ENCODE results near the gene SLC5A9. TPM values are rescaled to one million over a fixed set of nuclear protein-coding genes. Genes with fewer than 3 reads are reported as not detected.

SLC5A9 gene
- polyA plus RNA-seq, 1 donor (not counting 4 experiments of a cell fraction or from before 2014, with no cell fraction given): not detected

- no peak overlapping the region for H3K4me3 ChIP-seq (ENCODE audit: control insufficient read depth in 2 of 3, extremely low read depth in 1 of 3, insufficient read depth in 2 of 3, low read depth in 1 of 3, low read length in 3 of 3)
- no peaks in the 10 kb centered on the region for H3K36me3 ChIP-seq (ENCODE audit: control insufficient read depth in 2 of 2, extremely low read depth in 1 of 2, insufficient read depth in 2 of 2, low read length in 2 of 2)
- no peaks in the 10 kb centered on the region for H3K9me3 ChIP-seq (ENCODE audit: control insufficient read depth, low read depth, low read length)
- H3K4me1 ChIP-seq (ENCODE audit: control insufficient read depth, extremely low read depth, insufficient read depth, low read length): peaks cover 21% of the 10 kb centered on the region
- no peaks in the 10 kb centered on the region for H3K9me1 ChIP-seq (ENCODE audit: control insufficient read depth, extremely low read depth, insufficient read depth, low read length)
- no peak for FAIRE-seq
- H3K79me2 ChIP-seq (ENCODE audit: control insufficient read depth, insufficient read depth, low read length): no peaks in the 10 kb centered on the region
- no peaks in the 10 kb centered on the region for H4K20me1 ChIP-seq (ENCODE audit: control insufficient read depth, extremely low read depth, insufficient read depth, low read length)
- TF ChIP-seq, protein P1, sequence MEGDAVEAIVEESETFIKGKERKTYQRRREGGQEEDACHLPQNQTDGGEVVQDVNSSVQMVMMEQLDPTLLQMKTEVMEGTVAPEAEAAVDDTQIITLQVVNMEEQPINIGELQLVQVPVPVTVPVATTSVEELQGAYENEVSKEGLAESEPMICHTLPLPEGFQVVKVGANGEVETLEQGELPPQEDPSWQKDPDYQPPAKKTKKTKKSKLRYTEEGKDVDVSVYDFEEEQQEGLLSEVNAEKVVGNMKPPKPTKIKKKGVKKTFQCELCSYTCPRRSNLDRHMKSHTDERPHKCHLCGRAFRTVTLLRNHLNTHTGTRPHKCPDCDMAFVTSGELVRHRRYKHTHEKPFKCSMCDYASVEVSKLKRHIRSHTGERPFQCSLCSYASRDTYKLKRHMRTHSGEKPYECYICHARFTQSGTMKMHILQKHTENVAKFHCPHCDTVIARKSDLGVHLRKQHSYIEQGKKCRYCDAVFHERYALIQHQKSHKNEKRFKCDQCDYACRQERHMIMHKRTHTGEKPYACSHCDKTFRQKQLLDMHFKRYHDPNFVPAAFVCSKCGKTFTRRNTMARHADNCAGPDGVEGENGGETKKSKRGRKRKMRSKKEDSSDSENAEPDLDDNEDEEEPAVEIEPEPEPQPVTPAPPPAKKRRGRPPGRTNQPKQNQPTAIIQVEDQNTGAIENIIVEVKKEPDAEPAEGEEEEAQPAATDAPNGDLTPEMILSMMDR (optimal IDR thresholded peaks at IDR 0.05 in 1 of 3, IDR thresholded peaks at IDR 0.05 in 1 of 3, conservative IDR thresholded peaks at IDR 0.05 in 1 of 3; ENCODE audit: extremely low read depth in 1 of 3, insufficient read depth in 2 of 3, low read length in 3 of 3): no peak
- TF ChIP-seq EZH2 (IDR thresholded peaks at IDR 0.05; ENCODE audit: low read length): no peak
- no peak overlapping the region for H2AFZ ChIP-seq (ENCODE audit: control insufficient read depth, low read length)
- dilution Hi-C loops (cut with MboI; ENCODE audit: extremely low pct_ligation_motif_present, low sequenced_read_pairs): no loop called here
- DNase-seq (ENCODE audit: low read depth, low spot score): no peak
- H3K27me3 ChIP-seq (ENCODE audit: control insufficient read depth, extremely low read depth, insufficient read depth, low read length): no peaks in the 10 kb centered on the region
- no peak overlapping the region for H3K9ac ChIP-seq (ENCODE audit: control insufficient read depth, extremely low read depth, insufficient read depth, low read length)
- H3K27ac ChIP-seq (ENCODE audit: control insufficient read depth, insufficient read depth, low read length): no peak overlapping the region
- H3K4me2 ChIP-seq (ENCODE audit: control insufficient read depth, extremely low read depth, insufficient read depth, low read depth, low read length): no peak overlapping the region
Measured at GRCh38 chr1:48205522-48205921, 17.0 kb upstream of the SLC5A9 start.

GRCh38 chr1:48206371-48206770 is 16.1 kb upstream of the SLC5A9 start:
- H3K4me2 ChIP-seq (ENCODE audit: control insufficient read depth, extremely low read depth, insufficient read depth, low read depth, low read length): no peak overlapping the region
- DNase-seq (ENCODE audit: low read depth, low spot score): no peak
- dilution Hi-C loops (cut with MboI; ENCODE audit: extremely low pct_ligation_motif_present, low sequenced_read_pairs): no loop called here

More at GRCh38 chr1:48206371-48206770, 16.1 kb upstream of the SLC5A9 start:
- Histone ChIP-seq H3K4me1 (ENCODE audit: control insufficient read depth, extremely low read depth, insufficient read depth, low read length) (peaks cover 13% of the 10 kb centered on the region), H3K9me1 (ENCODE audit: control insufficient read depth, extremely low read depth, insufficient read depth, low read length) (no peaks in the 10 kb centered on the region), H3K79me2 (ENCODE audit: control insufficient read depth, insufficient read depth, low read length) (no peaks in the 10 kb centered on the region), H4K20me1 (ENCODE audit: control insufficient read depth, extremely low read depth, insufficient read depth, low read length) (no peaks in the 10 kb centered on the region), H3K9ac (ENCODE audit: control insufficient read depth, extremely low read depth, insufficient read depth, low read length) (no peak overlapping the region), H3K9me3 (ENCODE audit: control insufficient read depth, low read depth, low read length) (no peaks in the 10 kb centered on the region), H3K36me3 (ENCODE audit: control insufficient read depth in 2 of 2, extremely low read depth in 1 of 2, insufficient read depth in 2 of 2, low read length in 2 of 2) (no peaks in the 10 kb centered on the region), H3K4me3 (ENCODE audit: control insufficient read depth in 2 of 3, extremely low read depth in 1 of 3, insufficient read depth in 2 of 3, low read depth in 1 of 3, low read length in 3 of 3) (no peak overlapping the region), H2AFZ (ENCODE audit: control insufficient read depth, low read length) (no peak overlapping the region), H3K27me3 (ENCODE audit: control insufficient read depth, extremely low read depth, insufficient read depth, low read length) (no peaks in the 10 kb centered on the region), H3K27ac (ENCODE audit: control insufficient read depth, insufficient read depth, low read length) (no peak overlapping the region)
- FAIRE-seq: no peak
- TF ChIP-seq, protein P1 (optimal IDR thresholded peaks at IDR 0.05 in 1 of 3, IDR thresholded peaks at IDR 0.05 in 1 of 3, conservative IDR thresholded peaks at IDR 0.05 in 1 of 3; ENCODE audit: extremely low read depth in 1 of 3, insufficient read depth in 2 of 3, low read length in 3 of 3): no peak
- no peak for TF ChIP-seq EZH2 (IDR thresholded peaks at IDR 0.05; ENCODE audit: low read length)
